NCI-H1436 (cell line): ENCODE data around the gene FOXB2.
"Not testable (repeated sequence)": the region's sequence is repeated elsewhere in the genome, so short reads cannot be mapped to it uniquely, and the experiment has no call there.

Experiments
- DNase-seq: peaks from one replicate; lab custom pipeline; 2025; lab: John Stamatoyannopoulos, UW

Gene FOXB2

GRCh38 chr9:77019236-77019925, at the start of gene FOXB2:
Gene FOXB2, plus strand, starts transcription at chr9:77019655. Its CDS starts 0 bp downstream, at chr9:77019655.
- no peak for DNase-seq

DNA sequence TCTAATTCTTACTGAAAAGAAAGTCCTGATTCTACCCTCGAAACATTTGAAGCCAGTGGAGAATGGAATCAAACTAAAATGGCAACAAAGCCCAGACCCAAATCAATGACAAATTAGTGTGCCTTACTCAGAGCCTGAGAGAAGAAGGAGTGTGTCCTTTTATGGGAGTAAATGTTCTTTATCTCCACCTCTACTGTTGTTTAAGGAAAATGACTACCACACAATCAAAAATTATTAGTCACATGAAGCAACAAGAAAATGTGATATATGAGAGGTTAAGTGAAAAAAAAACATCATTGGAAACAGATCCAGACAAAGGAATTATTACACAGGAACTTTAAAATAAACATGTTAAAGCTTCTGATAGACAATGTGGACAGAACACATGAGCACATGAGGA, 49.7 kb upstream of the FOXB2 start:
- DNase-seq, result no peak

GRCh38 chr9:76978831-76979230, 40.6 kb upstream of the FOXB2 start:
- DNase-seq, result not testable (repeated sequence)

- no peak for DNase-seq
Measured at GRCh38 chr9:76980566-76980965, 38.9 kb upstream of the FOXB2 start.

- no peak for DNase-seq
Measured at GRCh38 chr9:76984486-76984885, 35.0 kb upstream of the FOXB2 start.

DNA sequence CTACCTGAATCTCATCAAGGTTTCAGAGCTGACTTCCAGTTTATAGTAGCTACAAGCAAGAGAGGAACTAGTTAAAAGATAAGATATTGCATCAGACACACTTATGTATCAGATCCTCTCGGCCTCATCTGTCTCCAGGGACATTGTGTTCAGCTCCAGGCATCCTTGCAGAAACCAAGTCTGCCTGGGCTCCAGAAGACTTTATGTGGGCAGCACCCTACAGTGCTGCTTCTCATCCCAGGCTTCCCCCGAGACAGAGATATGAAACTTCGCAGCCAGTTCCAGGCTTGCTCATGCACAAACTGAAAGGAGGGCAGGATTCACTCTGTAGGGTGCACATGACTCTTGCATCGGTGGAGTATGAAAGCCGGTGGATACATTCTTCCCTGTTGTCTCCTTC, 33.9 kb upstream of the FOXB2 start:
- DNase-seq, result no peak

GRCh38 chr9:76987594-76988200, 31.8 kb upstream of the FOXB2 start:
- DNase-seq, result peak; percentile 36

GRCh38 chr9:76988941-76989340, 30.5 kb upstream of the FOXB2 start:
- no peak for DNase-seq

- no peak for DNase-seq
Measured at GRCh38 chr9:76989501-76989900, 30.0 kb upstream of the FOXB2 start.

DNA sequence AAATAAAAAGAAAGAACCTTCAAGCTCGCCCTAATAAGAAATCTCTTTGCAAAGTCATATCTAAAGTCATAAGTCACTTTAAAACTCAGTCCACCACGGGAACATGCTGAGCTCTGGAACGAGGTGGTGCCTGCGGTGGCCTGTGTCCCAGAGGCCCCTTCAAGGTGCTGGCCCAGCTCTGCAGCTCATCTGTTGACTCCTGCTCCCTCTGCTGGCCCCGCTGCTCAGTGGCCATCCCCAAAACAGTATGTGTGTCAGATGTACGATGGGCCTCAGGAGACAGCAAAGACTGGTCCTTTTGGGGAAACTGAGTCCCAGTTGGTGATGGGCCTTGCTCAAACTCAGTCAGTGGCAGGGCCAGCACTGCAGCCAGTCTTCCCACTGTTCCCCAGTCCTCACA, 22.8 kb upstream of the FOXB2 start:
- DNase-seq, result no peak

- DNase-seq, result no peak
Measured at GRCh38 chr9:76999261-76999660, 20.2 kb upstream of the FOXB2 start.

DNA sequence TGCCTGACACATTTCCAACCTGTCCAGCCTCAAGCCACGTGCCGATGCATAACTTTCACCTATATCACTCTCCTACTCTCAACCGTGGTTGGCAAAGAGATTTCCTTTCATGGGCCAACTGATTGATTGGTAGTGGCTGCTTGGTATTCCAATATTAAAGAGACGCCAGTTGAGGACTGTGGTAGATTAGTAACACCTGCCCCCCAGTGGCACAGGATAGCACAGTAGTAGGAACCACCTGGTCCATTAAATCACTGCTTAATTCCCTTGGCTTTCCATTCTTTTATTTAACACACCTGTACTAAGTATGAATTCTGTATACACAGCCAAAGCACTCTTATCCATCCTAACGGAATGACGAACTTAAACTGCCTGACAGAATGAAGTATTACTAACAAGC, 19.1 kb upstream of the FOXB2 start:
- no peak for DNase-seq

DNA sequence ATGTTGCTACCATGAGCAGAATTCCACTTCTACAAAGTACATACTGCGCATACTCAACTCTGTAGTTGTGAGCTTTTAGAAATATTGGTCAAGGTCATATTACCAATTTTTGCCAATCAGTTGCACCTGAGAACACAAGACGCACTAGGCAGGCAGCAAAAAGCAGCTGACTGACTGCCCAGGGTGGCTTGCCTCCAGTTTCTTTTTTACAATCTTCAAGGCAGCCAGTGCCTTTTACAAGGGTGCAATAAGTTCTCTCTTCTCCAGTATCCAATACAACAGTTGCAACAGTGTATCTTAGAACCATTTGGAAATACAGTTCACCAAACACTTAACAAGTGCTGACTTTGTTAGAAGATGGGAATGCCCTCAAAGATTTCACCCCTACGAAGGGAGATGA, 16.1 kb upstream of the FOXB2 start:
- DNase-seq, result no peak

DNA sequence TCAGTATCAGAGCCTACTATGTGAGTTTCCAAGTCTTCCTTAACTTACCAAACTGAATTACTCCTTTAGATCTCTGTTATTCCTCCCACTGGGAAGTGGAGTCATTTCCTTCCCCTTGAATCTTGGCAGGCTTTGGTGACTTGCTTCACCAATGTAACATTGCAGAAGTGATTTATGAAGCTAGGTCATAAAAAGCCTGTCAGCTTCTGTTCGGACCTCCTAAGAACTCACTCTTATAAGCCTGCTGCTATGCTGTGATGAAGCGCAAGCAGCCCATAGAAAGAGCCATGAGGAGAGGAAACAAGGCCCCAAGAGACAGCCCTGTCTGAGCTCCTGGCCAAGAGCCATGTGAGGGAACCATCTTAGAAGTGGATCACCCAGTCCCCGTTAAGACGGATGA, 14.2 kb upstream of the FOXB2 start:
- no peak for DNase-seq

DNA sequence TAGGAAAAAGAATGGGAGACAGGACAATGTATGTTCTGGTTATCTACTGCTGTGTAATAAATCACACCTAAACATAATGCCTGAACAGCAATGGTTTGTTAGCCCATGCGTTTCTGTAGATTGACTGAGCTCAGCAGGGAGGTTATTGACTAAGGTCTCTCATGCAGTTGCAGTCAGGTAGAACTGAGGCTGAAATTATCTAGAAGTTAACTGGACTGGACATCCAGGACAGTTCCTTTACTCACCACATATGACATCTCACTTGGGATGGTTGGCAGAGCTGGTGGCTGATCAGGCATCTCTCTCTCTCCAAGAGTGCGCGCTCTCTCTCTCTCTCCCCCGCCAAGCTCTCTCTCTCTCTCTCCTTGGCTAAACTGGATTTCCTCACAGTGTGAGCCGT, 8.9 kb upstream of the FOXB2 start:
- no peak for DNase-seq

- DNase-seq, result no peak
Measured at GRCh38 chr9:77011973-77012821, 7.3 kb upstream of the FOXB2 start.

DNA sequence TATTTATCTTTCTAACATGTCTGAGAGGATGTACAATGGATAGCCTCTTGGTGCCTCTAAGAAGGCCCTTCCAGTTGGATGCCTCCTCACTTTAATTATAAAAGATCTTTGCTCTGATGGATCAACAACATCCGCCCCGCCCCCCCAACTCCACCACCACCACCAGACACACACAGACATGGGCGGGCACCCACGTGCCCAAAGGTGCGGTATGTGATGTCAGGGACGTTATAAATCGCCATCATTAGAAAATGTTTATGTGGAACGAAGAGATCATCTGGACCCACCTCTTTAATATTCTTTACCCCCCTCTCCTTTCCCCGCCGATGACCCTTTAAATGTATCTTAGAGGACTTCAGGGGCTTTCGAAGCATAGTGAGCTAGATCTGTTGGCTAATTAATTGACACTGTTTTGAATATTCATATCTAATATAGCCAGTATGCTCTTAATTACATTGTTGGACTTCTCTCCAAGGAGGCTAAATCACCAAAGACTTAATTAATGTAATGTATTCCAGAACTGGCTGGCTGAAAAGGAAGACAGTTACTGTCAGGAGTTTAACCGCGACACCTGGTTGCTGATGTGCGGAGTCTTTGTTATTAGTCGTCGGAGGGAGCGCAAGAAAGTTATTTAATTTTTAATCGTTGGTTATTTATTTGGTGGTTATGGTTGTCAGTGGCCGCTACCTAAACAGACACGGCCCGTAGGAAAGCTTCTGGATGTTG, 6.1 kb upstream of the FOXB2 start:
- no peak for DNase-seq

DNA sequence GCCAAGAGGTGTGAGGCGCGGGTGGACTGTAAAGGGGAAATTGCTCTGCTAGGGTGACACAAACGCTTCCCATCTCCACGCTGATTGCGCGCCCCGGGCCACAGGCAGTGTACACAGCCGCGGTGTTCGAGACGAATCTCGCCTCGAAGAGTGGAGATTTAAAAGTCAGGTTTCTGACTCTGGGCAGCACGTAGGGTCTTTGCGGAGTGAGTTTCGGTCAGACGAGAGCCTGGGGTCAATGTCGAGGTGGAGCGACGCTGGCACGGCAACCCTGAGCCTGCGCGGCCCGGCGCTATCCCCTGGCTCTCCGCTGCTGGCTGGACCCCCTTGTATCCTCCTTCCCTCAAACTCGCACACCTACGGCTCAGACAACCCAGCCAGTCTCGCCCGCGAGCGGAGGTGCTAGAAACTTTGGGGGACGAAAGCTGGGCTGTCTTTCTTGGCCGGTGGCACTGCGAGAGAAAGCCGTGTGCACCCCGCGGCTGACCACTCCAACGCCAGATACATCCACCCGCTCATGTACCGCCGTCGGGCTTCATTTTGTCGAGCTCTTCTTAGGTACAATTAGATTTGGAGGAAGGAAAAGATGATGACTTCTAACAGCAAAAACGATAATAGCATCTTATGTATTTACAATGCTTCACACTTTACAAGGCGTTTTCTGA, 5.4 kb upstream of the FOXB2 start:
- no peak for DNase-seq

GRCh38 chr9:77014597-77015263, 4.7 kb upstream of the FOXB2 start:
- DNase-seq, result no peak

DNA sequence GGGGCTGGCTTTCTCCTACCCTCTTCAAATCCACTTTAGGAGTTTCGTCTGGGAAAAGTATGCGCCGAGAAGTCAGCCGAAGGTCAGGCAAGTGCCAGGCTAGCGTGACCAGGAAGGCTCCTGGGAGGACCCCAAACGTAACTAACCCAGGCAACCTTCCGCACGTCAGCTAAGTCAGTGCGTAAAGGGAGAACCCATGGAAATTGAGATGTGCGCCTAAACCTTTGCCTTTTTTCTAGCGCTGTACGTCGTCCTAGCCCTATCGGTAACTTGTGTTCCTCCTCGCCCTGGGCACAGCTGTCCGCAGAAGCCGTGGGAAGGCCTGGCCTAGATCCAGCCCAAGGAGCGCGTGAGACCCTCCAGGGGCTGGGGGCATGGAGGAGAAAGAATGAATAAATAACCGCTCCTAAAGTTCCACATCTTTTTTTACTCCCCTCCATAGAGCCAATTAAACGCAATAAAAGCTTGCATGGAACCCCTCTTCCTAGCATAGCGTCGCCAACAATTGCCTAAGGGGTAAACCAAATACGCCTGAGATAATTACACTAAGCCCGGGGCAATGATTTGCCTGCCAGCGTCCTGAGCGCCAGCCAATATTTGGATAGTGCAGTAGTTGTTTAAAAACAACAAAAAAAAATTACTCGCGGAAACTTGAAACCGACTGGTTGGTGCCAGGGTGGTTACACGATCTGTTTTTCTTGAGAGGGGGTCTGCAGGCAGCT, 4.0 kb upstream of the FOXB2 start:
- peak; percentile 68 for DNase-seq

DNA sequence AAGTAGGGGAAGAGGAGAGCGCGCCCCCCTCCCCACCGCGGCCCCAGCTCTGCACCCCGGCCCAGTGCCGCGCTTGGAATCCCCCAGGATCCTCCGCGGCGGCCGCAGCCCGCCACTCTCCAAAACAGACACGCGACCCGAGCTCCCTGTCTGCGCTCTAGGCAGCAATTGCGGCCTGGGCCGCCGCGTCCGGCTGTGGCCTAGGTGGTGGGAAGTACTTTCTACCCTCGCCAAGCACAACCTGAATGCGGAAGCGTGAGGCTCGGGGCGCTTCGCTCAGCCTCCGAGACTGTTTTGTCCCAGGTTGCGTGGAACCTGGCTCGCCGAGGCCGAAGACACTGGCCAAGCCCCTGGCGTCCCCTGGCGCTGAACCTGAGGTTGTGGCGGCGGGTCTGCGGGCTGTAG, 3.3 kb upstream of the FOXB2 start:
- no peak for DNase-seq
